Parathyroid adenoma (tissue), 2 donors: ENCODE data around the gene FOXJ3.

Experiments used
- H2AFZ ChIP-seq: fragments of 300-600 bp; sonication (generic); one replicate; pipeline ENCODE4 v1.7.0; 2017; ENCODE audit warnings: antibody characterized with exemption, mild to moderate bottlenecking
- H3K27ac ChIP-seq: fragments of 300-600 bp; sonication (generic); one replicate; pipeline ENCODE4 v1.7.0; 2017
- H3K27me3 ChIP-seq: fragments of 300-600 bp; sonication (generic); one replicate; pipeline ENCODE4 v1.7.0; 2017; ENCODE audit warnings: low read length; ENCODE audit not compliant: control insufficient read depth, insufficient read depth
- H3K36me3 ChIP-seq: fragments of 300-600 bp; sonication (generic); one replicate; pipeline ENCODE4 v1.7.0; 2017; ENCODE audit warnings: low read length; ENCODE audit not compliant: control insufficient read depth, insufficient read depth
- H3K4me1 ChIP-seq: fragments of 300-600 bp; sonication (generic); one replicate; pipeline ENCODE4 v1.7.0; 2017; ENCODE audit warnings: control low read depth
- H3K4me2 ChIP-seq: fragments of 300-600 bp; sonication (generic); one replicate; pipeline ENCODE4 v1.7.0; 2017; ENCODE audit warnings: low read length
- H3K4me3 ChIP-seq: fragments of 300-600 bp; sonication (generic); one replicate; pipeline ENCODE4 v1.7.0; 2017; ENCODE audit warnings: low read depth, low read length
- H3K79me2 ChIP-seq: fragments of 300-600 bp; sonication (generic); one replicate; pipeline ENCODE4 v1.7.0; 2017; ENCODE audit warnings: control low read depth
- H3K9ac ChIP-seq: fragments of 300-600 bp; sonication (generic); one replicate; pipeline ENCODE4 v1.7.0; 2017; ENCODE audit warnings: mild to moderate bottlenecking
- H3K9me3 ChIP-seq: fragments of 300-600 bp; sonication (generic); one replicate; pipeline ENCODE4 v1.7.0; 2017; ENCODE audit warnings: low read length; ENCODE audit not compliant: control insufficient read depth
- CTCF ChIP-seq: fragments of 300-600 bp; sonication (generic); IDR thresholded peaks from one replicate; pipeline ENCODE4 v1.7.0; 2017; ENCODE audit warnings: antibody characterized with exemption, mild to moderate bottlenecking
- donor health status: primary hyperparathyroidism.

FOXJ3 gene

GRCh38 chr1:42350086-42350485 lies 15.1 kb upstream of the FOXJ3 start:
- H3K27ac ChIP-seq = no peak overlapping the region
- no peaks in the 10 kb centered on the region for H3K36me3 ChIP-seq
- no peaks in the 10 kb centered on the region for H3K4me1 ChIP-seq
- H3K27me3 ChIP-seq = no peaks in the 10 kb centered on the region
- no peaks in the 10 kb centered on the region for H3K79me2 ChIP-seq
- no peak overlapping the region for H3K4me3 ChIP-seq
- H3K9ac ChIP-seq = no peak overlapping the region
- no peak overlapping the region for H2AFZ ChIP-seq
- no peaks in the 10 kb centered on the region for H3K9me3 ChIP-seq
- H3K4me2 ChIP-seq = no peak overlapping the region
- TF ChIP-seq CTCF = no peak

GRCh38 chr1:42348498-42348897 lies 13.5 kb upstream of the FOXJ3 start:
- Histone ChIP-seq H3K4me2 (no peak overlapping the region), H3K79me2 (no peaks in the 10 kb centered on the region), H2AFZ (no peak overlapping the region), H3K4me3 (no peak overlapping the region), H3K27ac (no peak overlapping the region), H3K27me3 (no peaks in the 10 kb centered on the region), H3K9me3 (no peaks in the 10 kb centered on the region), H3K4me1 (no peaks in the 10 kb centered on the region), H3K36me3 (no peaks in the 10 kb centered on the region), H3K9ac (no peak overlapping the region)
- TF ChIP-seq CTCF = no peak

GRCh38 chr1:42343049-42343448 lies 8.0 kb upstream of the FOXJ3 start:
- Histone ChIP-seq H3K9me3 (no peaks in the 10 kb centered on the region), H3K79me2 (no peaks in the 10 kb centered on the region), H3K9ac (no peak overlapping the region), H3K4me3 (no peak overlapping the region), H3K4me1 (no peaks in the 10 kb centered on the region), H3K27ac (no peak overlapping the region), H3K4me2 (no peak overlapping the region), H3K36me3 (no peaks in the 10 kb centered on the region), H2AFZ (no peak overlapping the region), H3K27me3 (no peaks in the 10 kb centered on the region)
- TF ChIP-seq CTCF = no peak

- no peaks in the 10 kb centered on the region for H3K36me3 ChIP-seq
- H3K27me3 ChIP-seq = no peaks in the 10 kb centered on the region
- H3K79me2 ChIP-seq = no peaks in the 10 kb centered on the region
- no peak overlapping the region for H3K9ac ChIP-seq
- H3K27ac ChIP-seq = no peak overlapping the region
- no peaks in the 10 kb centered on the region for H3K9me3 ChIP-seq
- no peak overlapping the region for H3K4me3 ChIP-seq
- no peaks in the 10 kb centered on the region for H3K4me1 ChIP-seq
- H3K4me2 ChIP-seq = no peak overlapping the region
- no peak overlapping the region for H2AFZ ChIP-seq
- TF ChIP-seq CTCF = no peak
Observed at GRCh38 chr1:42340901-42341300, 5.9 kb upstream of the FOXJ3 start.

- H3K4me3 ChIP-seq = no peak overlapping the region
- no peak overlapping the region for H3K27ac ChIP-seq
- no peak overlapping the region for H3K4me2 ChIP-seq
- no peak for TF ChIP-seq CTCF
- H3K9me3 ChIP-seq = no peaks in the 10 kb centered on the region
- no peaks in the 10 kb centered on the region for H3K27me3 ChIP-seq
- no peak overlapping the region for H3K9ac ChIP-seq
- H3K4me1 ChIP-seq = no peaks in the 10 kb centered on the region
- no peaks in the 10 kb centered on the region for H3K79me2 ChIP-seq
- H3K36me3 ChIP-seq = no peaks in the 10 kb centered on the region
- H2AFZ ChIP-seq = no peak overlapping the region
Observed at GRCh38 chr1:42340093-42340492, 5.1 kb upstream of the FOXJ3 start.
